GM19025 (cell line): ENCODE measurements around the gene CLCNKA.
"Not testable (repeated sequence)": the region's sequence is repeated elsewhere in the genome, so short reads cannot be mapped to it uniquely, and the experiment has no call there.

Experiments used
- ATAC-seq: cut with Tn5 transposase; IDR thresholded peaks from one replicate; pipeline ENCODE4 v1.9.1; 2021; ENCODE audit warnings: mild to moderate bottlenecking, low read depth, moderate library complexity; ENCODE audit not compliant: unreplicated experiment

The CLCNKA gene

GRCh38 chr1:16015960-16016901 lies 5.6 kb upstream of the CLCNKA start:
- no peak for ATAC-seq

- ATAC-seq: no peak
Measured at GRCh38 chr1:16017076-16017460, 4.8 kb upstream of the CLCNKA start.

- no peak for ATAC-seq
Measured at GRCh38 chr1:16017461-16018303, 4.2 kb upstream of the CLCNKA start, which contains the start of gene HSPB7. Gene HSPB7 (minus strand): TSS chr1:16018043. CDS start chr1:16017963, 80 bp downstream.

GRCh38 chr1:16018308-16018707 lies 3.5 kb upstream of the CLCNKA start:
- no peak for ATAC-seq

DNA sequence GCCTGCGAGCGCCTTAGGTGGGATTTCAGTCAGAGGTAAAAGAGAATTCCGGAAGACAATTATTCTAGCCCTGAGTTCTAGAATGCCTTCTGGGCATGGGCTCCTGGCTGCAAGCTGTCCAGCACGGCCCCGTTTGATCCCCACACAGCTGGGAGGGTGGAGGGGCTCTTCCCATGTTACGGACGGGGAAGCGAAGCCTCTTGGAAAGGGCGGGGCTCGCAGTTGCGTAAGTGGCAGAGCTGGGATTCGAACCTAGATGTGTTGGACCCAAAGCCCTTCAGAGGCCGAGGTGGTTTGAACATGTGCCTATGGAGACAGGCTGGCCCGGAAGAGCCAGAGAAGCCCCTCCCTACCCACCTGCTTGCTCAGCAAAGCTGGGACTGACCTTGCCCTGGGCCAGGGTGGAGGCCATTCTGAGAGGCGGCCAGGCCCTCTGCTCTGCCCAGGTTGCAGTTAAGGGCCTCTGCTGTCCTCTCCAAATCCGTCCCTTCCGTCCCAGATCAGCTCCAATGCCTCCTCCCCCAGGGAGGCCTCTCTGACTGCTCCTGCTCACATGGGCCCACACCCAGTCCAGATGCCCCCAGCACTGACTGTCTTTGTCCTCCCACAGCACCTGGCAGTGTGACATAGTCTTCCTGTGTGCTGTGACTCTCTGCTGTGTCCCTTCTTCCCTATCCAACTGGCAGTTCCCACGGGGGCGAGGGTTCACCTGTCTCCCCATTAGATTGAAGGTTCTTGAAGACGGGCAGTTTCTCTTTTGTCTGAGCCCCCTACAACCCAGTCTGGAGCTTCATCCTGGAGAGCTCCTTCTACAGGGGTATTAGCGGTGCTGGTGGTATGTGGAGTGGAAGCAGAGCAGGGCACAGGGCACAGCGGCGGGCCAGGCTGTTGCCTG lies 2.8 kb upstream of the CLCNKA start:
- ATAC-seq: no peak

DNA sequence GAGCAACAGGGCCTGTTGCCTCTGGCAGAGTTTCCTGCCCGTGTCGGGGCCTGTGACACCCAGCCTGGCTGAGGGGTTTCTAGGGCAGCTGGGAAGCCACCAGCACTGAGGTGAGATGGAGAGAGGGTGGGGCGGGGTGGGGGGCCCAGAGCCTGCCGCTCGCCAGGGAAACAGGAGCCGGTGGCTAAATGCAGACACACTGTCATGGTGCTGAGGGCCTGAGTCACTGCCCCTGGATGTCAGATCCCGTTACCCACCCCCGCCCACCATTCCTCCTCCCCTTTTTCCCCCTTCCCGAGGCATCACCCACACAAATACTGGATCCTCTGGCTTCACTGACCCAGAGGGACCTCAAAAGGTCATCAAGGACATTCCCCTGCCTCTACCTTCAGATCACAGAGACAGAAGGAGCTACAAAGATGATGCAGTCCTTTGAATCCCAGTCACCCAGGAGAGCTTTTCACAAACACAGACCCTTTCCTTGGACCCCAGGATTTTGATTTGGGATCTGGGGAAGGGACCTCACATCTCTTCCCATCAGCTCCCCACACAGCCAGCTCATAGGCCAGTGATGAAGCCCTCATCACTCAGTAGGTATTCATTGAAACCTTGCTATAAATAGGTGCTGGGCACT lies 2.1 kb upstream of the CLCNKA start:
- ATAC-seq: no peak

DNA sequence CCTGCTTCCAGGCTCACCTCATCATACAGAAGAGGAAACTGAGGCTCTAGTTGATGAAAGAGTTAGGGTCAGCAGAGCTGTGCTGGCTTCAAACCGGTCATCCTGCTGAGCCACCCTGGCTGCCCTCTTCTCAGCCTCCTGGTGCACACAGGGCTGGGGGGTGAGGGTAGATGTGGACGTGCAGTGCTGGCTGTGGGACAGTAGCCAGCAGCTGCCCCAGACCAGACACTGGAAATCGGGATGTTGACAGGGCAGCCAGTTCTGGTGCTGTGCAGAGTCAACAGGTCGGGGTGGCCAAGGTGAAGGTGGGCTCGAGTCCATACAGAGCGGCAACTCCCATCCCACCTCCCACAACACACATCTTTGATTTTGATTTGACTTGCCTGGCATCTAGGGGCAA lies 1.5 kb upstream of the CLCNKA start:
- no peak for ATAC-seq

DNA sequence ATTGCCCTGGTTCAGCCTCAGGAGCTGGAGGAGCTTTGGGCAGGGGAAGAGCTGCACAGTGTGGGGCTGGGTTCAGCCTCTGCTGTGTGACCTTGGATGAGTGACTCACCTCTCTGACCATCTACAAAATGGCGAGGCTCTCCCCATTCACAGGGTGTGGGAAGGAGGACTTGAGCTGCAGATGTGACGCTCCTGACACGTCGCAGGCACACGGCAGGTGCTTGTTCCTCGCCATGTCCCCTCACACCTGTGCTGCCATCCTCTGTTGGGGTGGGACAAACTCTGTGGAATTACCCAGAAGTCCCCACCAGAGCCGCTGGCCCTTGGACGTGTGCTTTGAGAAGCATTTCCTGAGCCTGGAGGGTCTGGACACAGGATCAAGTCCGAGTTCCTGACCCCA lies 958 bp upstream of the CLCNKA start:
- ATAC-seq: not testable (repeated sequence)

GRCh38 chr1:16022393-16022792 lies 557 bp downstream of the CLCNKA start:
- no peak for ATAC-seq

DNA sequence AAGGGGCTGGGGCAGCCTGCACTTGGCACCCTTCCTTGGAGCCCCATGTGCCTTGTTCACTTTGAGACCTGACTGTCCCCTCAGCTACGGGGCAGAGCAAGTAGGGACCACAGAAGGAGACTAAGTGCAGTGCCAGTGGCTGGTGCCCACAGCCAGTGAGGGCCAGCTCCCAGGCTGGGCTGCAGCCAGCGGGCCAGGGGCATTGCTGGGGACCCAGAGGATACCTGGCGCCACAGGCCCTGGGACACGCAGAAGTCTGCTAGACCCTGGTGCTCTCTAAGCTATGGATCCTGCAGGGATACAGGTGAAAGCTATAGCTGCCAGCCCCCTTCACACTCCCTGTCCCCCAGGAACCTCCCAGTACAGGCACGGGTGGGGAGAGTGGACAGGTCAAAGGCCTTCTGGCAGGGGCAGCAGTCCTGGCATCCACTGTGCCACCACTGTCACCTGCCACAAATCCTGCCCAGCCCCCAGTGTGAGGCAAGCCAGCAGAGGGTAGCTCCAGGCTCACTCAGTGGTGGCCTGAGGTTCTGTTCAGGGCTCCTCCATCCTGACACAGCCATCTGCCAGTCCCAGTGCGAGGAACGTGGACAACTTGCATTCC lies 1.3 kb downstream of the CLCNKA start:
- ATAC-seq: no peak

GRCh38 chr1:16026302-16026701 lies 4.5 kb downstream of the CLCNKA start:
- ATAC-seq: not testable (repeated sequence)

- ATAC-seq: no peak
Measured at GRCh38 chr1:16026723-16027484, 5.1 kb downstream of the CLCNKA start.

- ATAC-seq: no peak
Measured at GRCh38 chr1:16028237-16029002, 6.6 kb downstream of the CLCNKA start.

DNA sequence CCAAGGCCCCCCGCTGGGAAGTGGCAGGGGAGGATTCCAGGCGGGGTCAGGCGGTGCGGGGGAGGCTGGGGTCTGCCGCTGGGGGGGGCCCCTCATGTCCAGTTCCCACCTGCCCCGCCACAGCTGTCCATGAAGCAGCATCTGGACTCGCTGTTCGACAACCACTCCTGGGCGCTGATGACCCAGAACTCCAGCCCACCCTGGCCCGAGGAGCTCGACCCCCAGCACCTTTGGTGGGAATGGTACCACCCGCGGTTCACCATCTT lies 7.1 kb downstream of the CLCNKA start:
- ATAC-seq: not testable (repeated sequence)

DNA sequence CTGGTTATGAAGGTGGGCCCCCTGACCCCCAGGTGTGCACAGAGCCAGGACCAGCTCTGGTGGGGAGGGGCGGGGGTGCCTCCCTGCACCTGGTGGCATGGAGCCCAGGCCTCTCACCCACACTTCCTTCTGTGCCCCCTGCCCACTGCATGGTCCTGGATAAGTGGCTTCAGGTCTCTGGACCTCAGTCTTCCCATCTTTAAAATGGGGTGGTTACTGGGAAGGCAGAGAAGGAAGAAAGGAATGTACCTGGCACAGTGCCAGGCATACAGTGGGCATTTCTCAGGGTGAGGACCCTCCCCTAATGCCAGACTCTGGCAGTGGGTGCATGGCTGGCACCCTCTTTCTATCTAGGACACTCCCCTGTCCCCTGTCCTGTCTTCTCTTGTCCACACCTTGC lies 7.5 kb downstream of the CLCNKA start:
- no peak for ATAC-seq

GRCh38 chr1:16031551-16031950 lies 9.7 kb downstream of the CLCNKA start:
- no peak for ATAC-seq

DNA sequence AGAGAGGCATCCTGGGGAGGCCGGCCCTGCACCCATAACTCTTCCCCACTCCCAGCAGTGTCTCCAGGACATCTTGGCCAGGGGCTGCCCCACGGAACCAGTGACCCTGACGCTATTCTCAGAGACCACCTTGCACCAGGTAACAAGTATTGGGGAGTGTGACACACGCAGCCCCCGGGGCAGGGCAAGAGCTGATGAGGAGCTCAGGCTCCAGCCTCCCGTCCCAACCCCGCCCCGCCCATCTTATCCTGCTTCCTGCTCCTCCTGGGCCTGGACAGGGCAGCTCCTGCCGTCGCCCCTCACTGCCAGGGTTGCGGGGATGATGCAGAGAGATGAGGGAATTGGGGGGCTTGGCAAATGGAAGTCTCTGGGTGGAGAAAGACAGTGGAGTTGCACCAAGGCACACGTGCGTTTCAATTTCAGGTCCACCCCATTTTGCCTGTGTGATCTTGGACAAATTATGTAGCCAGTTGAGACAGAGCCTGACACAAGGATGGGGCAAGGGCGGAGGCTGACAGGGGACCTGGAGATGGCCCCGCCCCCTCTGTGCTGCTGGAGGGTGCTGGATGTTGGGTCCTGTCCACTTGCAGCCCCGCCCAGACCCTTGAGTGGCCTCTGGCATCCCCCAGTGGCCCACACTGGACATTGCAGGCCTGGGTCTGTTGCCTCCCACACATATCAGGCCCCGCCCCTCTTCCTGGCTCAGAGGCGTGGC lies 10.7 kb downstream of the CLCNKA start:
- ATAC-seq: no peak
